Vagina (tissue), 2 donors: ENCODE measurements around the gene SRD5A1.

Experiments used
- POLR2A ChIP-seq, 2 donors: fragments of 450-650 bp; IDR thresholded peaks; one replicate each; pipeline ENCODE4 v1.6.1; 2017; ENCODE audit warnings: antibody characterized with exemption in 2 of 2, mild to moderate bottlenecking in 2 of 2, moderate library complexity in 2 of 2
- POLR2AphosphoS5 ChIP-seq, 2 donors: sonication (generic); formaldehyde crosslinking; IDR thresholded peaks; one replicate each; pipeline ENCODE4 v1.9.0; 2017; ENCODE audit warnings: antibody characterized with exemption in 2 of 2, mild to moderate bottlenecking in 2 of 2, low read depth in 1 of 2; ENCODE audit not compliant: insufficient read depth in 1 of 2
- TF ChIP-seq, protein P1 (sequence below), 3 experiments: fragments of 450-650 bp in 2 of 3; fragments of 200-600 bp in 1 of 3; sonication (generic) in 1 of 3; IDR thresholded peaks; one replicate each; pipeline ENCODE4 v1.5.1; 2017 to 2019; ENCODE audit warnings: antibody characterized with exemption in 3 of 3, mild to moderate bottlenecking in 2 of 3, moderate library complexity in 2 of 3

DNA sequence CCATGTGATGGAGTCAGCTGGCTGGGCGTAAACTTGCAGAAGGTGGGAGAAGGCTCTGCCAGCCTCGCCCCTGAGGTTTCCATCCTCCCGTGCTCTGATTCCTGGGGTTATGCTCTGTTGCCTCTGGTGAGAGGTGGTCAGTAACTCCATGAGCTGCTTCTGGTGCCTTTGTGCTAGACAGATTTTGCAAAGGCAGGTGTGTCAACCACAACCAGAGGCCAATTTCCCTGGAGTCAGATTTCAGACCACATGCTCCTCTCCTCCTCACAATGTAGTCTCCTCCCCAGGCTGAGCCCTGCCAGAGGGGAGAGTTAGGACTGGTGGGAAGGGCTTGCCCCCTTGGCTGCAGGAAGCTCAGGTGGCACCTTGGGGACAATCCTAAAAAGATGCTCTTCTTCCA is 41.2 kb downstream of the SRD5A1 start:
- no peak for TF ChIP-seq POLR2AphosphoS5 (IDR thresholded peaks at IDR 0.05; ENCODE audit: insufficient read depth in 1 of 2, low read depth in 1 of 2)
- TF ChIP-seq, protein P1, sequence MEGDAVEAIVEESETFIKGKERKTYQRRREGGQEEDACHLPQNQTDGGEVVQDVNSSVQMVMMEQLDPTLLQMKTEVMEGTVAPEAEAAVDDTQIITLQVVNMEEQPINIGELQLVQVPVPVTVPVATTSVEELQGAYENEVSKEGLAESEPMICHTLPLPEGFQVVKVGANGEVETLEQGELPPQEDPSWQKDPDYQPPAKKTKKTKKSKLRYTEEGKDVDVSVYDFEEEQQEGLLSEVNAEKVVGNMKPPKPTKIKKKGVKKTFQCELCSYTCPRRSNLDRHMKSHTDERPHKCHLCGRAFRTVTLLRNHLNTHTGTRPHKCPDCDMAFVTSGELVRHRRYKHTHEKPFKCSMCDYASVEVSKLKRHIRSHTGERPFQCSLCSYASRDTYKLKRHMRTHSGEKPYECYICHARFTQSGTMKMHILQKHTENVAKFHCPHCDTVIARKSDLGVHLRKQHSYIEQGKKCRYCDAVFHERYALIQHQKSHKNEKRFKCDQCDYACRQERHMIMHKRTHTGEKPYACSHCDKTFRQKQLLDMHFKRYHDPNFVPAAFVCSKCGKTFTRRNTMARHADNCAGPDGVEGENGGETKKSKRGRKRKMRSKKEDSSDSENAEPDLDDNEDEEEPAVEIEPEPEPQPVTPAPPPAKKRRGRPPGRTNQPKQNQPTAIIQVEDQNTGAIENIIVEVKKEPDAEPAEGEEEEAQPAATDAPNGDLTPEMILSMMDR (IDR thresholded peaks at IDR 0.05): no peak
- no peak for TF ChIP-seq POLR2A (IDR thresholded peaks at IDR 0.05)
